Esophagus (tissue), 2 donors: ENCODE results near the gene RAB35. TPM values are rescaled to one million over a fixed set of nuclear protein-coding genes. Genes with fewer than 3 reads are reported as not detected.

Source experiments
- H3K27ac ChIP-seq, 2 donors: one replicate each; pipeline ENCODE4 v1.5.1; 2013; ENCODE audit warnings: low read depth in 2 of 2, mild to moderate bottlenecking in 2 of 2, inconsistent platforms in 1 of 2, low read length in 1 of 2, moderate library complexity in 1 of 2
- H3K27me3 ChIP-seq, 2 donors: one replicate each; pipeline ENCODE4 v1.6.1; 2013; ENCODE audit warnings: low read length in 2 of 2, control low read depth in 1 of 2, mild to moderate bottlenecking in 1 of 2; ENCODE audit not compliant: insufficient read depth in 2 of 2, control insufficient read depth in 1 of 2
- H3K36me3 ChIP-seq, 2 donors: one replicate each; pipeline ENCODE4 v1.6.1; 2013; ENCODE audit warnings: low read length in 1 of 2; ENCODE audit not compliant: control insufficient read depth in 2 of 2, insufficient read depth in 2 of 2
- H3K4me1 ChIP-seq, 2 donors: one replicate each; pipeline ENCODE4 v1.6.1; 2013; ENCODE audit warnings: low read length in 1 of 2; ENCODE audit not compliant: control insufficient read depth in 2 of 2, insufficient read depth in 2 of 2
- H3K4me3 ChIP-seq, 2 donors: one replicate each; pipeline ENCODE4 v1.5.1; 2013; ENCODE audit warnings: low read length in 2 of 2, mild to moderate bottlenecking in 2 of 2, low read depth in 1 of 2, moderate library complexity in 1 of 2
- H3K9me3 ChIP-seq, 2 donors: one replicate each; pipeline ENCODE4 v1.6.1; 2013; ENCODE audit warnings: mild to moderate bottlenecking in 2 of 2, low read depth in 1 of 2, low read length in 1 of 2, moderate library complexity in 1 of 2; ENCODE audit not compliant: control insufficient read depth in 2 of 2, insufficient read depth in 1 of 2
- WGBS, 2 donors: extraction: QIAGEN DNeasy Blood & Tissue Kit; methylation state at CpG; one replicate each; pipeline ENCODE4 v1.1.7; 2013; 5-methylcytosine and 5-hydroxymethylcytosine counted together
- polyA plus RNA-seq, 2 donors: library from polyadenylated mRNA; stranded (reverse); fragments of 200-250 nt; gene quantifications; one replicate each; pipeline ENCODE4 v1.2.3, GENCODE V29; 2013
- donor health status: healthy with polysubstance abuse.
- donor health status: Bipolar disorder and iron deficiency.

RAB35 gene
- polyA plus RNA-seq, 2 donors: 33.5 to 34.3 TPM

GRCh38 chr12:120099738-120100137 is 16.8 kb downstream of the RAB35 start:
- Histone ChIP-seq H3K9me3 (no peaks in the 10 kb centered on the region), H3K4me1 (peaks cover 35 to 40% of the 10 kb centered on the region in 2 donors), H3K27me3 (no peaks in the 10 kb centered on the region), H3K36me3 (peaks cover 14 to 65% of the 10 kb centered on the region in 2 donors), H3K4me3 (no peak overlapping the region), H3K27ac (peak overlapping the region in 1 of 2 donors; percentile 90)
- 94 to 96% methylated on average over 8 to 11 of the region's 11 CpGs for WGBS, 2 donors

GRCh38 chr12:120098756-120099470 is 17.6 kb downstream of the RAB35 start:
- peaks cover 18 to 68% of the 10 kb centered on the region in 2 donors for H3K36me3 ChIP-seq
- H3K27ac ChIP-seq: peak overlapping the region in 1 of 2 donors; percentile 43
- 95 to 96% methylated on average over 36 of the region's 36 CpGs for WGBS, 2 donors
- no peaks in the 10 kb centered on the region for H3K27me3 ChIP-seq
- H3K9me3 ChIP-seq: no peaks in the 10 kb centered on the region
- H3K4me1 ChIP-seq: peaks cover 35 to 40% of the 10 kb centered on the region in 2 donors
- no peak overlapping the region for H3K4me3 ChIP-seq

GRCh38 chr12:120096671-120097202 is 19.8 kb downstream of the RAB35 start:
- H3K4me3 ChIP-seq: no peak overlapping the region
- H3K9me3 ChIP-seq: no peaks in the 10 kb centered on the region
- peaks cover 18 to 70% of the 10 kb centered on the region in 2 donors for H3K36me3 ChIP-seq
- peaks cover 23 to 25% of the 10 kb centered on the region in 2 donors for H3K4me1 ChIP-seq
- no peak overlapping the region for H3K27ac ChIP-seq
- H3K27me3 ChIP-seq: no peaks in the 10 kb centered on the region
- WGBS, 2 donors: 93 to 95% methylated on average over 34 of the region's 34 CpGs

GRCh38 chr12:120095736-120096135 is 20.8 kb downstream of the RAB35 start:
- Histone ChIP-seq H3K27me3 (no peaks in the 10 kb centered on the region), H3K4me1 (peaks cover 13 to 15% of the 10 kb centered on the region in 2 donors), H3K9me3 (no peaks in the 10 kb centered on the region), H3K4me3 (no peak overlapping the region), H3K27ac (no peak overlapping the region), H3K36me3 (peaks cover 18 to 71% of the 10 kb centered on the region in 2 donors)
- WGBS, 2 donors: 78 to 86% methylated on average over 8 of the region's 8 CpGs

- WGBS, 2 donors: 92 to 93% methylated on average over 10 to 13 of the region's 13 CpGs
- Histone ChIP-seq H3K27me3 (no peaks in the 10 kb centered on the region), H3K36me3 (peaks cover 18 to 71% of the 10 kb centered on the region in 2 donors), H3K4me3 (no peak overlapping the region), H3K9me3 (no peaks in the 10 kb centered on the region), H3K27ac (no peak overlapping the region), H3K4me1 (peaks cover 9 to 11% of the 10 kb centered on the region in 2 donors)
Observed at GRCh38 chr12:120095331-120095730, 21.2 kb downstream of the RAB35 start.

- peaks cover 18 to 66% of the 10 kb centered on the region in 2 donors for H3K36me3 ChIP-seq
- H3K9me3 ChIP-seq: no peaks in the 10 kb centered on the region
- H3K4me1 ChIP-seq: peaks cover under 1 to 5% of the 10 kb centered on the region in 2 donors
- H3K4me3 ChIP-seq: no peak overlapping the region
- H3K27ac ChIP-seq: peak overlapping the region in 1 of 2 donors; percentile 35
- no peaks in the 10 kb centered on the region for H3K27me3 ChIP-seq
- WGBS, 2 donors: 63 to 67% methylated on average over 9 of the region's 9 CpGs
Observed at GRCh38 chr12:120094485-120094884, 22.1 kb downstream of the RAB35 start.

- H3K27ac ChIP-seq: no peak overlapping the region
- no peaks in the 10 kb centered on the region for H3K27me3 ChIP-seq
- H3K4me1 ChIP-seq: peaks cover 0 to 2% of the 10 kb centered on the region in 2 donors
- H3K9me3 ChIP-seq: no peaks in the 10 kb centered on the region
- 60 to 62% methylated on average over 17 of the region's 17 CpGs for WGBS, 2 donors
- no peak overlapping the region for H3K4me3 ChIP-seq
- H3K36me3 ChIP-seq: peaks cover 18 to 61% of the 10 kb centered on the region in 2 donors
Observed at GRCh38 chr12:120093592-120094355, 22.8 kb downstream of the RAB35 start.

GRCh38 chr12:120093336-120093591 is 23.3 kb downstream of the RAB35 start:
- H3K4me1 ChIP-seq: peaks cover 0 to 1% of the 10 kb centered on the region in 2 donors

GRCh38 chr12:120092551-120093335 is 23.8 kb downstream of the RAB35 start:
- peaks cover 15 to 53% of the 10 kb centered on the region in 2 donors for H3K36me3 ChIP-seq
- H3K9me3 ChIP-seq: no peaks in the 10 kb centered on the region
- H3K27me3 ChIP-seq: no peaks in the 10 kb centered on the region
- WGBS, 2 donors: 88 to 89% methylated on average over 23 of the region's 23 CpGs
- no peaks in the 10 kb centered on the region for H3K4me1 ChIP-seq
- no peak overlapping the region for H3K4me3 ChIP-seq
- H3K27ac ChIP-seq: no peak overlapping the region

More at GRCh38 chr12:120093336-120093591, 23.3 kb downstream of the RAB35 start:
- no peaks in the 10 kb centered on the region for H3K9me3 ChIP-seq
- WGBS, 2 donors: 79 to 84% methylated on average over 4 of the region's 4 CpGs
- no peak overlapping the region for H3K4me3 ChIP-seq
- peaks cover 17 to 56% of the 10 kb centered on the region in 2 donors for H3K36me3 ChIP-seq
- no peak overlapping the region for H3K27ac ChIP-seq
- no peaks in the 10 kb centered on the region for H3K27me3 ChIP-seq
